Activated T-cell treated with anti-CD3 and anti-CD28 coated beads, Interleukin-2, amount 50 U/mL, for 24 hours (primary cell): ENCODE data around the gene ITGB4.

ENCODE experiments used
- DNase-seq: peaks from one replicate; pipeline ENCODE4 v3.0.0-alpha.2; 2020
- H3K27ac Mint-ChIP-seq: 2 replicates; pipeline ENCODE4 v1.8.0; 2020; ENCODE audit warnings: mild to moderate bottlenecking, mixed read lengths
- H3K27me3 Mint-ChIP-seq: 2 replicates; pipeline ENCODE4 v1.8.0; 2020; ENCODE audit warnings: mixed read lengths
- H3K36me3 Mint-ChIP-seq: 2 replicates; pipeline ENCODE4 v1.8.0; 2020; ENCODE audit warnings: low read depth, mixed read lengths
- H3K4me1 Mint-ChIP-seq: 2 replicates; pipeline ENCODE4 v1.8.0; 2020; ENCODE audit warnings: low read depth, mixed read lengths
- H3K4me3 Mint-ChIP-seq: 2 replicates; pipeline ENCODE4 v1.8.0; 2020; ENCODE audit warnings: mild to moderate bottlenecking, moderate library complexity, mixed read lengths
- H3K9me3 Mint-ChIP-seq: 2 replicates; pipeline ENCODE4 v1.8.0; 2020; ENCODE audit warnings: mixed read lengths

Gene ITGB4

GRCh38 chr17:75783803-75784472, 62.7 kb downstream of the ITGB4 start:
- H3K4me3 Mint-ChIP-seq = peak overlapping the region; percentile 87
- H3K27me3 Mint-ChIP-seq = no peaks in the 10 kb centered on the region
- no peak for DNase-seq
- H3K27ac Mint-ChIP-seq = peak overlapping the region; percentile 99
- H3K36me3 Mint-ChIP-seq = peaks cover 29% of the 10 kb centered on the region
- H3K4me1 Mint-ChIP-seq = peaks cover 58% of the 10 kb centered on the region
- H3K9me3 Mint-ChIP-seq = no peaks in the 10 kb centered on the region

GRCh38 chr17:75784473-75785015, 63.3 kb downstream of the ITGB4 start, which contains the start of gene UNK:
Gene UNK, plus strand, starts transcription at chr17:75784806. Its CDS starts 75 bp downstream, at chr17:75784881.
- peak within 1 kb of the TSS; percentile 87 for H3K4me3 Mint-ChIP-seq
- no peaks in the 10 kb centered on the region for H3K9me3 Mint-ChIP-seq
- no peaks in the 10 kb centered on the region for H3K27me3 Mint-ChIP-seq
- peaks cover 59% of the 10 kb centered on the region for H3K4me1 Mint-ChIP-seq
- H3K36me3 Mint-ChIP-seq = peaks cover 27% of the 10 kb centered on the region
- peak within 1 kb of the TSS; percentile 99 for H3K27ac Mint-ChIP-seq
- peak; percentile 95 for DNase-seq

GRCh38 chr17:75785016-75785890, 64.0 kb downstream of the ITGB4 start:
- Mint-ChIP-seq H3K9me3 (no peaks in the 10 kb centered on the region), H3K27me3 (no peaks in the 10 kb centered on the region), H3K36me3 (peaks cover 26% of the 10 kb centered on the region), H3K4me3 (peak overlapping the region; percentile 87), H3K27ac (peak overlapping the region; percentile 99), H3K4me1 (peaks cover 54% of the 10 kb centered on the region)
- peak; percentile 94 for DNase-seq

GRCh38 chr17:75791254-75791653, 70.0 kb downstream of the ITGB4 start:
- no peak for DNase-seq
- H3K4me3 Mint-ChIP-seq = no peak overlapping the region
- peaks cover 53% of the 10 kb centered on the region for H3K36me3 Mint-ChIP-seq
- H3K9me3 Mint-ChIP-seq = no peaks in the 10 kb centered on the region
- H3K27me3 Mint-ChIP-seq = no peaks in the 10 kb centered on the region
- peaks cover 48% of the 10 kb centered on the region for H3K4me1 Mint-ChIP-seq
- no peak overlapping the region for H3K27ac Mint-ChIP-seq

GRCh38 chr17:75793460-75793859, 72.2 kb downstream of the ITGB4 start:
- Mint-ChIP-seq H3K27ac (peak overlapping the region; percentile 51), H3K4me3 (no peak overlapping the region), H3K36me3 (peaks cover 59% of the 10 kb centered on the region), H3K9me3 (no peaks in the 10 kb centered on the region), H3K27me3 (no peaks in the 10 kb centered on the region), H3K4me1 (peaks cover 36% of the 10 kb centered on the region)
- no peak for DNase-seq

GRCh38 chr17:75795820-75796607, 74.8 kb downstream of the ITGB4 start:
- peaks cover 71% of the 10 kb centered on the region for H3K36me3 Mint-ChIP-seq
- no peak overlapping the region for H3K27ac Mint-ChIP-seq
- no peaks in the 10 kb centered on the region for H3K27me3 Mint-ChIP-seq
- peaks cover 30% of the 10 kb centered on the region for H3K4me1 Mint-ChIP-seq
- H3K4me3 Mint-ChIP-seq = no peak overlapping the region
- no peaks in the 10 kb centered on the region for H3K9me3 Mint-ChIP-seq
- no peak for DNase-seq

GRCh38 chr17:75799402-75799801, 78.1 kb downstream of the ITGB4 start:
- Mint-ChIP-seq H3K36me3 (peaks cover 57% of the 10 kb centered on the region), H3K27ac (no peak overlapping the region), H3K4me1 (peaks cover 19% of the 10 kb centered on the region), H3K9me3 (no peaks in the 10 kb centered on the region), H3K27me3 (no peaks in the 10 kb centered on the region), H3K4me3 (no peak overlapping the region)
- no peak for DNase-seq

- Mint-ChIP-seq H3K9me3 (no peaks in the 10 kb centered on the region), H3K4me3 (no peak overlapping the region), H3K4me1 (peaks cover 17% of the 10 kb centered on the region), H3K36me3 (peaks cover 23% of the 10 kb centered on the region), H3K27ac (peak overlapping the region; percentile 65), H3K27me3 (no peaks in the 10 kb centered on the region)
- DNase-seq = no peak
Observed at GRCh38 chr17:75803883-75804282, 82.6 kb downstream of the ITGB4 start.

GRCh38 chr17:75806822-75807500, 85.7 kb downstream of the ITGB4 start:
- no peaks in the 10 kb centered on the region for H3K27me3 Mint-ChIP-seq
- no peak for DNase-seq
- H3K4me3 Mint-ChIP-seq = no peak overlapping the region
- H3K36me3 Mint-ChIP-seq = peaks cover 29% of the 10 kb centered on the region
- H3K9me3 Mint-ChIP-seq = no peaks in the 10 kb centered on the region
- peak overlapping the region; percentile 6 for H3K27ac Mint-ChIP-seq
- peaks cover 17% of the 10 kb centered on the region for H3K4me1 Mint-ChIP-seq
